SU-DHL-6 (cell line): ENCODE data around the gene MAP1B.

Experiments
- H2AFZ ChIP-seq: fragments of 200-600 bp; sonication (generic); 2 replicates; pipeline ENCODE4 v1.6.1; 2014; ENCODE audit warnings: low read depth, mild to moderate bottlenecking, moderate library complexity, mixed read lengths, antibody characterized with exemption, low read length; ENCODE audit not compliant: severe bottlenecking
- H3F3A ChIP-seq: fragments of 200-600 bp; shearing (Covaris generic); 2 replicates; pipeline ENCODE4 v1.6.0; 2016; ENCODE audit warnings: antibody characterized with exemption, mild to moderate bottlenecking; ENCODE audit not compliant: insufficient read depth
- H3K27ac ChIP-seq: fragments of 200-600 bp; sonication (generic); 2 replicates; pipeline ENCODE4 v1.5.1; 2016; ENCODE audit warnings: low read depth, mild to moderate bottlenecking, low read length, moderate library complexity, mixed read lengths
- H3K27me3 ChIP-seq: fragments of 200-600 bp; sonication (generic), shearing (Covaris generic); 2 replicates; pipeline ENCODE4 v1.6.0; 2014; ENCODE audit warnings: mild to moderate bottlenecking, low read length
- H3K36me3 ChIP-seq: fragments of 200-600 bp; sonication (generic); 2 replicates; pipeline ENCODE4 v1.6.1; 2014; ENCODE audit warnings: mild to moderate bottlenecking, low read length, mixed read lengths
- H3K4me2 ChIP-seq: fragments of 300-600, 200-600 bp; shearing (Covaris generic), sonication (generic); 2 replicates; pipeline ENCODE4 v1.6.0; 2014; ENCODE audit warnings: low read length, low read depth, mild to moderate bottlenecking; ENCODE audit not compliant: poor library complexity, severe bottlenecking
- H3K4me3 ChIP-seq: fragments of 200-600 bp; sonication (generic); 2 replicates; pipeline ENCODE4 v1.5.1; 2014; ENCODE audit warnings: antibody characterized with exemption, low read length, mild to moderate bottlenecking, mixed read lengths; ENCODE audit not compliant: insufficient read depth, poor library complexity, severe bottlenecking
- H3K79me2 ChIP-seq: fragments of 200-600 bp; sonication (generic); 2 replicates; pipeline ENCODE4 v1.6.1; 2014; ENCODE audit warnings: mild to moderate bottlenecking, low read length, moderate library complexity; ENCODE audit not compliant: insufficient read depth
- H3K9ac ChIP-seq: fragments of 200-600 bp; sonication (generic); 2 replicates; pipeline ENCODE4 v1.7.0; 2014; ENCODE audit warnings: mild to moderate bottlenecking, low read length
- H3K9me2 ChIP-seq: fragments of 200-600 bp; sonication (generic); replicated peaks from 2 replicates; pipeline ENCODE4 v1.6.1; 2014; ENCODE audit warnings: low read length; ENCODE audit not compliant: insufficient read depth
- H3K9me3 ChIP-seq: fragments of 200-600 bp; sonication (generic); 2 replicates; pipeline ENCODE4 v1.6.1; 2014; ENCODE audit warnings: low read length, mixed read lengths; ENCODE audit not compliant: insufficient read depth
- H4K20me1 ChIP-seq: fragments of 200-600 bp; sonication (generic); 2 replicates; pipeline ENCODE4 v1.6.1; 2014; ENCODE audit warnings: low read depth, mild to moderate bottlenecking, antibody characterized with exemption, low read length, moderate library complexity, mixed read lengths
- EZH2phosphoT487 ChIP-seq: fragments of 200-600 bp; sonication (generic), shearing (Covaris generic); conservative IDR thresholded peaks from 2 replicates; pipeline ENCODE4 v1.6.1; 2018; ENCODE audit warnings: mild to moderate bottlenecking, antibody characterized with exemption, low read length, moderate library complexity, mixed read lengths
- TF ChIP-seq, protein P1 (sequence below): fragments of 200-600 bp; sonication (generic); IDR thresholded peaks from one replicate; pipeline ENCODE4 v1.5.1; 2017; ENCODE audit warnings: antibody characterized with exemption, mild to moderate bottlenecking, low read length, moderate library complexity; ENCODE audit not compliant: insufficient read depth, poor library complexity, severe bottlenecking

The MAP1B gene

DNA sequence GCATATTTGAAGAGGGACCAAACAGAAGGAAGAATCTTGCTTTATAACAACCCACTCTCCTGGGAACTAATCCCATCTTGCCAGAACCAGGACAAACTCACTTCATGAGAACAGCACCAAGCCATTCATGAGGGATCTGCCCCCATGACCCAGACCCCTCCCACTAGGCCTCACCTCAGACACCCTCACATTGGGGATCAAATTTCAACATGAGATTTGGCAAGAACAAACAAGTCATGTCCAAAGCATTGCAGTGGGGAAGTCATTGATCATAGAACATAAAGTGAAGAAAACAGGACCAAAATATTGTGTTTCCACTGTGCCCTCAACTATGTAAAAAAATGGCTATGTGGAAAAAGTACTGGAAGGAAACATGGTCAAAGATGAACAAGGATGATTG, 43.9 kb downstream of the MAP1B start:
- H3K27ac ChIP-seq = no peak overlapping the region
- no peaks in the 10 kb centered on the region for H3F3A ChIP-seq
- no peaks in the 10 kb centered on the region for H4K20me1 ChIP-seq
- no peaks in the 10 kb centered on the region for H3K36me3 ChIP-seq
- no peak for TF ChIP-seq EZH2phosphoT487
- TF ChIP-seq, protein P1, sequence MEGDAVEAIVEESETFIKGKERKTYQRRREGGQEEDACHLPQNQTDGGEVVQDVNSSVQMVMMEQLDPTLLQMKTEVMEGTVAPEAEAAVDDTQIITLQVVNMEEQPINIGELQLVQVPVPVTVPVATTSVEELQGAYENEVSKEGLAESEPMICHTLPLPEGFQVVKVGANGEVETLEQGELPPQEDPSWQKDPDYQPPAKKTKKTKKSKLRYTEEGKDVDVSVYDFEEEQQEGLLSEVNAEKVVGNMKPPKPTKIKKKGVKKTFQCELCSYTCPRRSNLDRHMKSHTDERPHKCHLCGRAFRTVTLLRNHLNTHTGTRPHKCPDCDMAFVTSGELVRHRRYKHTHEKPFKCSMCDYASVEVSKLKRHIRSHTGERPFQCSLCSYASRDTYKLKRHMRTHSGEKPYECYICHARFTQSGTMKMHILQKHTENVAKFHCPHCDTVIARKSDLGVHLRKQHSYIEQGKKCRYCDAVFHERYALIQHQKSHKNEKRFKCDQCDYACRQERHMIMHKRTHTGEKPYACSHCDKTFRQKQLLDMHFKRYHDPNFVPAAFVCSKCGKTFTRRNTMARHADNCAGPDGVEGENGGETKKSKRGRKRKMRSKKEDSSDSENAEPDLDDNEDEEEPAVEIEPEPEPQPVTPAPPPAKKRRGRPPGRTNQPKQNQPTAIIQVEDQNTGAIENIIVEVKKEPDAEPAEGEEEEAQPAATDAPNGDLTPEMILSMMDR = no peak
- H3K9me3 ChIP-seq = no peaks in the 10 kb centered on the region
- H3K9me2 ChIP-seq = no peaks in the 10 kb centered on the region
- H3K4me2 ChIP-seq = no peak overlapping the region
- H3K9ac ChIP-seq = no peak overlapping the region
- H3K27me3 ChIP-seq = no peaks in the 10 kb centered on the region
- no peak overlapping the region for H3K4me3 ChIP-seq
- H2AFZ ChIP-seq = no peak overlapping the region
- H3K79me2 ChIP-seq = no peaks in the 10 kb centered on the region

DNA sequence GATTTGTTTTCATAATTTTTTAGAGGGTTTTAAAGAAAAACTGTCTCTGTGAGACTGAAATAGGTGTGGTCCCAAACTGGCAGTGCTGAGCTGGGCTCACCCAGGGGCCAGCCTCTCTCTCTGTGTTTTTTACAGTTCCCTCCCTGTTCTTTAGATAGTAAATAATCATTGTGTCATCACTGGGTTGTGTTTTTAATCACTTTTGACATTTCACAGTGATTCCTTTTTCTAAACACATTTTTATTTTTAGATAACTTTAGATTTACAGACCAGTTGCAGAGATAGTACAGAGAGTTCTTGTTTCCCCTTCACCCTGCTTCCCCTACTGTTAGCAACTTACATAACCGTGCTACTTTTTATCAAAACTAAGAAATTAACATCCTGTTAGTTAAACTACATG, 44.4 kb downstream of the MAP1B start:
- H3K79me2 ChIP-seq = no peaks in the 10 kb centered on the region
- H3K36me3 ChIP-seq = no peaks in the 10 kb centered on the region
- no peak overlapping the region for H2AFZ ChIP-seq
- H3K9me2 ChIP-seq = no peaks in the 10 kb centered on the region
- no peaks in the 10 kb centered on the region for H4K20me1 ChIP-seq
- no peak overlapping the region for H3K4me2 ChIP-seq
- no peaks in the 10 kb centered on the region for H3K27me3 ChIP-seq
- H3K9ac ChIP-seq = no peak overlapping the region
- H3F3A ChIP-seq = no peaks in the 10 kb centered on the region
- H3K4me3 ChIP-seq = no peak overlapping the region
- no peak overlapping the region for H3K27ac ChIP-seq
- no peaks in the 10 kb centered on the region for H3K9me3 ChIP-seq
- TF ChIP-seq EZH2phosphoT487 = no peak
- TF ChIP-seq, protein P1 = no peak

DNA sequence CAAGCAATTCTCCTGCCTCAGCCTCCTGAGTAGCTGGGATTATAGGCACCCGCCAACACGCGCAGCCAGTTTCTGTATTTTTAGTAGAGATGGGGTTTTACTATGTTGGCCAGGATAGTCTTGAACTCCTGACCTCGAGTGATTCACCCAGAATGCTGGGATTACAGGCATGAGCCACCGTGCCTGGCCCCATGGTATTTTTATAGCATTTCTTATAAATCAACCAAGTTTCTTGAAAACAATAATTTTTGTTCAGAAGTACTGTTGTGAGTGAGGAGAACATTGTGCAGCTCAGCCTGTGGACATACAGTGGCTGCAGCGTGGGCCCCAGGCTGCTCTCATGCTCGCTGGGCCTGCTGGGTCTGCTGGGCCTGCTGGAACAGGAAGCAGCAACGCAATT, 45.3 kb downstream of the MAP1B start:
- H4K20me1 ChIP-seq = no peaks in the 10 kb centered on the region
- H3F3A ChIP-seq = no peaks in the 10 kb centered on the region

More for the DNA sequence above, 45.3 kb downstream of the MAP1B start:
- H3K36me3 ChIP-seq = no peaks in the 10 kb centered on the region
- H3K9me2 ChIP-seq = no peaks in the 10 kb centered on the region
- no peak overlapping the region for H3K4me3 ChIP-seq
- no peaks in the 10 kb centered on the region for H3K27me3 ChIP-seq
- no peak overlapping the region for H3K9ac ChIP-seq
- no peak overlapping the region for H3K4me2 ChIP-seq
- H2AFZ ChIP-seq = no peak overlapping the region
- no peaks in the 10 kb centered on the region for H3K79me2 ChIP-seq
- no peak overlapping the region for H3K27ac ChIP-seq
- H3K9me3 ChIP-seq = no peaks in the 10 kb centered on the region
- TF ChIP-seq, protein P1 = no peak
- TF ChIP-seq EZH2phosphoT487 = no peak
